Gastrocnemius medialis (tissue), 4 donors: Measurements from ENCODE around the gene FBXO42.

Experiments used
- CTCF ChIP-seq, 5 experiments: fragments of 450-650 bp in 3 of 5; fragments of 200-600 bp in 2 of 5; sonication (generic) in 2 of 5; IDR thresholded peaks in 4 of 5; conservative IDR thresholded peaks in 1 of 5; 1 replicate in 4 of 5; 2 replicates in 1 of 5; pipeline ENCODE4 v1.5.1; 2016 to 2019; ENCODE audit warnings: antibody characterized with exemption in 5 of 5, mild to moderate bottlenecking in 3 of 5, moderate library complexity in 3 of 5
- POLR2A ChIP-seq, 2 donors: fragments of 450-650 bp; IDR thresholded peaks; one replicate each; pipeline ENCODE4 v1.6.1; 2017; ENCODE audit warnings: antibody characterized with exemption in 2 of 2, mild to moderate bottlenecking in 2 of 2, moderate library complexity in 2 of 2

- TF ChIP-seq POLR2A (IDR thresholded peaks at IDR 0.05): no peak
- TF ChIP-seq CTCF (IDR thresholded peaks at IDR 0.05 in 4 of 5, conservative IDR thresholded peaks at IDR 0.05 in 1 of 5): no peak
Observed at GRCh38 chr1:16366722-16367257, 14.5 kb upstream of the FBXO42 start, which contains the start of gene SZRD1.
